ENCODE data around the gene PCDHGA10. TPM values are rescaled to one million over a fixed set of nuclear protein-coding genes. Genes with fewer than 3 reads are reported as not detected.
A peak's percentile ranks its signal among the peaks of the same experiment; 100 is the strongest.

PCDHGA10 gene
- total and polyA plus RNA-seq, 7 donors = 0.27 to 3.9 (median 0.86) TPM

GRCh38 chr5:141437221-141437620, 24.4 kb downstream of the PCDHGA10 start:
- WGBS, 3 donors = 87 to 96% (median 95%) methylated on average over 2 of the region's 2 CpGs
- no peak overlapping the region for H3K27ac ChIP-seq
- H3K36me3 ChIP-seq (ENCODE audit: insufficient read depth in 1 of 2, low read depth in 1 of 2) = no peaks in the 10 kb centered on the region
- intact Hi-C loops (cut with DNase I) = no loop called here
- H3K4me1 ChIP-seq = no peaks in the 10 kb centered on the region
- no peak for DNase-seq
- no peak for TF ChIP-seq CTCF (IDR thresholded peaks at IDR 0.05)
- peaks cover 1% of the 10 kb centered on the region for H3K9me3 ChIP-seq
- no peak for ATAC-seq
- peaks cover 0 to 5% (median 1%) of the 10 kb centered on the region in 3 donors for H3K27me3 ChIP-seq (ENCODE audit: insufficient read depth in 3 of 3, low read length in 2 of 3)
- H3K4me3 ChIP-seq = no peak overlapping the region

GRCh38 chr5:141439411-141440141, 26.8 kb downstream of the PCDHGA10 start:
- H3K4me1 ChIP-seq = no peaks in the 10 kb centered on the region
- WGBS, 3 donors = 60 to 74% (median 67%) methylated on average over 10 of the region's 10 CpGs
- no peaks in the 10 kb centered on the region for H3K36me3 ChIP-seq (ENCODE audit: insufficient read depth in 1 of 2, low read depth in 1 of 2)
- intact Hi-C loops (cut with DNase I) = no loop called here
- TF ChIP-seq CTCF (IDR thresholded peaks at IDR 0.05) = no peak
- DNase-seq = no peak
- no peak overlapping the region for H3K4me3 ChIP-seq
- H3K27ac ChIP-seq = no peak overlapping the region
- ATAC-seq = peak in 2 of 4 donors; percentile 35
- no peaks in the 10 kb centered on the region for H3K27me3 ChIP-seq (ENCODE audit: insufficient read depth in 3 of 3, low read length in 2 of 3)
- no peaks in the 10 kb centered on the region for H3K9me3 ChIP-seq

GRCh38 chr5:141440341-141440740, 27.6 kb downstream of the PCDHGA10 start:
- intact Hi-C loops (cut with DNase I) = no loop called here
- H3K27ac ChIP-seq = no peak overlapping the region
- no peak overlapping the region for H3K4me3 ChIP-seq
- ATAC-seq = no peak
- no peaks in the 10 kb centered on the region for H3K27me3 ChIP-seq (ENCODE audit: insufficient read depth in 3 of 3, low read length in 2 of 3)
- H3K4me1 ChIP-seq = no peaks in the 10 kb centered on the region
- no peaks in the 10 kb centered on the region for H3K9me3 ChIP-seq
- no peak for TF ChIP-seq CTCF (IDR thresholded peaks at IDR 0.05)
- DNase-seq = no peak
- WGBS, 3 donors = 94 to 96% (median 95%) methylated on average over 9 of the region's 9 CpGs
- no peaks in the 10 kb centered on the region for H3K36me3 ChIP-seq (ENCODE audit: insufficient read depth in 1 of 2, low read depth in 1 of 2)

GRCh38 chr5:141441571-141442170, 28.9 kb downstream of the PCDHGA10 start:
- 58 to 64% (median 59%) methylated on average over 50 of the region's 50 CpGs for WGBS, 3 donors
- Histone ChIP-seq H3K4me3 (no peak overlapping the region), H3K9me3 (no peaks in the 10 kb centered on the region), H3K36me3 (ENCODE audit: insufficient read depth in 1 of 2, low read depth in 1 of 2) (no peaks in the 10 kb centered on the region), H3K4me1 (no peaks in the 10 kb centered on the region), H3K27ac (no peak overlapping the region), H3K27me3 (ENCODE audit: insufficient read depth in 3 of 3, low read length in 2 of 3) (no peaks in the 10 kb centered on the region)
- no peak for ATAC-seq
- no peak for DNase-seq
- intact Hi-C loops (cut with DNase I) = no loop called here
- no peak for TF ChIP-seq CTCF (IDR thresholded peaks at IDR 0.05)
